Loucy (cell line): Measurements from ENCODE around the gene MYOZ1.

Experiments used
- EZH2phosphoT487 ChIP-seq: fragments of 200-600 bp; IDR thresholded peaks from 2 replicates; pipeline ENCODE4 v1.6.1; 2018; ENCODE audit warnings: antibody characterized with exemption, mild to moderate bottlenecking, moderate library complexity, borderline replicate concordance
- TF ChIP-seq, protein P1 (sequence below): fragments of 200-600 bp; sonication (generic); conservative IDR thresholded peaks from 2 replicates; pipeline ENCODE4 v1.5.1; 2014; ENCODE audit warnings: mild to moderate bottlenecking, antibody characterized with exemption, low read length

DNA sequence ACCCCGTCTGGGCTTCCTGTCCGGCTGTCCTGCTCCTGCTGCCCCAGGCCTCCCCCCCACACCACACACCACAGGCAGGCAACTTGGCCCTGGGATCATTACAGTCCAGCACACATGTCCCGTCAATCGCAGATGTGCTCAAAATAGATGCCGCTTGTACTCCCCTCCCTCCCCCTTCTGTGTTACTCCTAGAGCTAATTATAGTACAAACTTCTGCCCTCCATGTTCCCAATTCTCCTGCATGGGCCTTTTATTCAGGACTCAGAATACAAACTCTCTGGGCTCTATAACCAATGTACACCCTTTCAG, 14.7 kb upstream of the MYOZ1 start, which contains the start of gene SYNPO2L:
- TF ChIP-seq, protein P1, sequence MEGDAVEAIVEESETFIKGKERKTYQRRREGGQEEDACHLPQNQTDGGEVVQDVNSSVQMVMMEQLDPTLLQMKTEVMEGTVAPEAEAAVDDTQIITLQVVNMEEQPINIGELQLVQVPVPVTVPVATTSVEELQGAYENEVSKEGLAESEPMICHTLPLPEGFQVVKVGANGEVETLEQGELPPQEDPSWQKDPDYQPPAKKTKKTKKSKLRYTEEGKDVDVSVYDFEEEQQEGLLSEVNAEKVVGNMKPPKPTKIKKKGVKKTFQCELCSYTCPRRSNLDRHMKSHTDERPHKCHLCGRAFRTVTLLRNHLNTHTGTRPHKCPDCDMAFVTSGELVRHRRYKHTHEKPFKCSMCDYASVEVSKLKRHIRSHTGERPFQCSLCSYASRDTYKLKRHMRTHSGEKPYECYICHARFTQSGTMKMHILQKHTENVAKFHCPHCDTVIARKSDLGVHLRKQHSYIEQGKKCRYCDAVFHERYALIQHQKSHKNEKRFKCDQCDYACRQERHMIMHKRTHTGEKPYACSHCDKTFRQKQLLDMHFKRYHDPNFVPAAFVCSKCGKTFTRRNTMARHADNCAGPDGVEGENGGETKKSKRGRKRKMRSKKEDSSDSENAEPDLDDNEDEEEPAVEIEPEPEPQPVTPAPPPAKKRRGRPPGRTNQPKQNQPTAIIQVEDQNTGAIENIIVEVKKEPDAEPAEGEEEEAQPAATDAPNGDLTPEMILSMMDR = no peak
- no peak for TF ChIP-seq EZH2phosphoT487
